ENCODE data around the gene C1QL1.

DNA sequence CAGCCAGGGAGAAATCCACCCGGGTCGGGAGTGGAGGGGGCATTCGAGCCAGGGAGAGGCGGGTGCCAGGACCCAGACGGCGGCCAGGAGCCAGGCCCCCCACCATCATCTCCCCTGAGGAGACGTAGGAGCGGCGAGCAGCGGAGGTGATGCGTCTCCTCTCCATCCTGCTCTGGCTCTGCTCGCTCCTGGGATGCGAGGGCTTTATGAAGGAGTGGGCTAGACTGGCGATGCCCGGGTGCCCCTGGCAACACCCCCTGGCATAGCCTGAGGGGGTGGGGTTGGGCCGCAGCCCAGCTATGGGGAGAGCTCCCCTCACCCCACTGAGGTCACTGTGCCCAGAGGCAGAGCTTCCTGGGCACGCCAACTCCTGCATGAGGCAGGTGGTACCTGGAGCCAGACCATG lies 52.8 kb downstream of the C1QL1 start, which contains the start of gene GFAP:
- no peak for TF ChIP-seq RAD21 (IDR thresholded peaks at IDR 0.05; ENCODE audit: low read depth)
- no peak for TF ChIP-seq NFIC (IDR thresholded peaks at IDR 0.05)
- no peak for TF ChIP-seq TAF1 (IDR thresholded peaks at IDR 0.05; ENCODE audit: low read depth)
- no peak for TF ChIP-seq EGR1 (IDR thresholded peaks at IDR 0.05)
- no peak for TF ChIP-seq YY1 (IDR thresholded peaks at IDR 0.05; ENCODE audit: low read depth)

Data from Ishikawa (cell line).